A172 (cell line): Measurements from ENCODE around the gene TNS1. TPM values are rescaled to one million over a fixed set of nuclear protein-coding genes. Genes with fewer than 3 reads are reported as not detected.
"Not testable (repeated sequence)": the region's sequence is repeated elsewhere in the genome, so short reads cannot be mapped to it uniquely, and the experiment has no call there.

Experiments
- DNase-seq: peaks from one replicate; pipeline ENCODE4 v3.0.0-alpha.2; 2015; ENCODE audit warnings: low spot score
- total RNA-seq: library from RNA; depleted of rRNA; stranded (reverse); fragments of >200 nt; shearing (Covaris generic); gene quantifications from 2 replicates; pipeline ENCODE4 v1.2.3, GENCODE V29; 2014; rRNA removed

The TNS1 gene
- total RNA-seq: 1.6 and 1.7 TPM in 2 replicates

GRCh38 chr2:218002845-218003180, at the start of gene TNS1:
Gene TNS1, minus strand, starts transcription at chr2:218002995. Its CDS starts 123 bp downstream, at chr2:218002872.
- DNase-seq: no peak

- no peak for DNase-seq
Measured at GRCh38 chr2:218051903-218052302, 49.1 kb upstream of the TNS1 start.

- no peak for DNase-seq
Measured at GRCh38 chr2:218047536-218048225, 44.9 kb upstream of the TNS1 start.

- DNase-seq: no peak
Measured at GRCh38 chr2:218046238-218046637, 43.4 kb upstream of the TNS1 start.

GRCh38 chr2:218044599-218044998, 41.8 kb upstream of the TNS1 start:
- DNase-seq: not testable (repeated sequence)

- no peak for DNase-seq
Measured at GRCh38 chr2:218043701-218044109, 40.9 kb upstream of the TNS1 start.

GRCh38 chr2:218043100-218043499, 40.3 kb upstream of the TNS1 start:
- DNase-seq: no peak

- DNase-seq: no peak
Measured at GRCh38 chr2:218041302-218042168, 38.7 kb upstream of the TNS1 start.

- DNase-seq: no peak
Measured at GRCh38 chr2:218040883-218041282, 38.1 kb upstream of the TNS1 start.

GRCh38 chr2:218039171-218039570, 36.4 kb upstream of the TNS1 start:
- peak; percentile 93 for DNase-seq

GRCh38 chr2:218036371-218036770, 33.6 kb upstream of the TNS1 start:
- no peak for DNase-seq

- no peak for DNase-seq
Measured at GRCh38 chr2:218035463-218036100, 32.8 kb upstream of the TNS1 start.

- peak; percentile 21 for DNase-seq
Measured at GRCh38 chr2:218034497-218035213, 31.9 kb upstream of the TNS1 start.

GRCh38 chr2:218033590-218034496, 31.0 kb upstream of the TNS1 start:
- DNase-seq: no peak

- DNase-seq: no peak
Measured at GRCh38 chr2:218033208-218033589, 30.4 kb upstream of the TNS1 start.

GRCh38 chr2:218032336-218033171, 29.8 kb upstream of the TNS1 start:
- no peak for DNase-seq

GRCh38 chr2:218031771-218032257, 29.0 kb upstream of the TNS1 start:
- no peak for DNase-seq

GRCh38 chr2:218031261-218031660, 28.5 kb upstream of the TNS1 start:
- no peak for DNase-seq

- DNase-seq: no peak
Measured at GRCh38 chr2:218030409-218031195, 27.8 kb upstream of the TNS1 start.
